HEK293 (cell line): ENCODE measurements around the gene SNRPD3.

Source experiments
- CTCF ChIA-PET: fragments of 350-600 bp; formaldehyde crosslinking; extraction: SDS; loops from one replicate; lab custom pipeline; 2021; ENCODE audit warnings: antibody characterized with exemption; lab: Yijun Ruan, JAX
- POLR2A ChIA-PET: fragments of 300-600 bp; formaldehyde crosslinking; extraction: SDS; loops from one replicate; lab custom pipeline; 2020; ENCODE audit warnings: antibody characterized with exemption, inconsistent platforms; lab: Yijun Ruan, JAX
- H3K27ac ChIP-seq: fragments of 200-500 bp; sonication (Bioruptor generic); 2 replicates; pipeline ENCODE4 v1.5.1; 2014; ENCODE audit warnings: low read depth, low read length, control low read depth, inconsistent platforms; ENCODE audit errors: extremely low read depth
- H3K36me3 ChIP-seq, 2 experiments: fragments of 200-500 bp in 1 of 2; sonication (Bioruptor generic) in 1 of 2; 1 replicate in 1 of 2; 2 replicates in 1 of 2; pipeline ENCODE4 v1.5.1; 2014 to 2017; ENCODE audit warnings: inconsistent platforms in 2 of 2, low read length in 2 of 2; ENCODE audit not compliant: control insufficient read depth in 2 of 2, insufficient read depth in 1 of 2
- H3K4me1 ChIP-seq: fragments of 200-500 bp; sonication (Bioruptor generic); 2 replicates; pipeline ENCODE4 v1.5.1; 2014; ENCODE audit warnings: mild to moderate bottlenecking, low read length, inconsistent platforms; ENCODE audit not compliant: control insufficient read depth, insufficient read depth
- H3K4me3 ChIP-seq: 2 replicates; pipeline ENCODE4 v1.5.1; 2011; ENCODE audit warnings: low read depth, mild to moderate bottlenecking, control low read depth, low read length, moderate library complexity
- H3K9me3 ChIP-seq: fragments of 200-500 bp; sonication (Bioruptor generic); 2 replicates; pipeline ENCODE4 v1.5.1; 2014; ENCODE audit warnings: low read depth, low read length, inconsistent platforms; ENCODE audit not compliant: control insufficient read depth, insufficient read depth
- BCL11A ChIP-seq: fragments of 450-650 bp; formaldehyde crosslinking; IDR thresholded peaks from 2 replicates; pipeline ENCODE4 v1.5.1; 2016; ENCODE audit warnings: low read depth, missing biosample characterization, missing genetic modification characterization
- BCL11B ChIP-seq: fragments of 450-650 bp; formaldehyde crosslinking; IDR thresholded peaks from 2 replicates; pipeline ENCODE4 v1.5.1; 2016; ENCODE audit warnings: low read depth, missing biosample characterization, missing genetic modification characterization
- GLIS2 ChIP-seq: fragments of 450-650 bp; formaldehyde crosslinking; IDR thresholded peaks from 2 replicates; pipeline ENCODE4 v1.5.1; 2016; ENCODE audit warnings: missing biosample characterization, missing genetic modification characterization
- SCRT2 ChIP-seq: fragments of 450-650 bp; formaldehyde crosslinking; IDR thresholded peaks from 2 replicates; pipeline ENCODE4 v1.5.1; 2016; ENCODE audit warnings: missing biosample characterization, missing genetic modification characterization
- SP3 ChIP-seq: fragments of 450-650 bp; formaldehyde crosslinking; IDR thresholded peaks from 2 replicates; pipeline ENCODE4 v1.5.1; 2016; ENCODE audit warnings: missing biosample characterization, missing genetic modification characterization
- SP7 ChIP-seq: fragments of 450-650 bp; formaldehyde crosslinking; IDR thresholded peaks from 2 replicates; pipeline ENCODE4 v1.5.1; 2016; ENCODE audit warnings: missing biosample characterization, missing genetic modification characterization
- TRIM28 ChIP-seq: IDR thresholded peaks from 2 replicates; pipeline ENCODE4 v1.6.1; 2011; ENCODE audit warnings: low read length, control low read depth, borderline replicate concordance
- YY1 ChIP-seq: fragments of 450-650 bp; formaldehyde crosslinking; IDR thresholded peaks from 2 replicates; pipeline ENCODE4 v1.5.1; 2018; ENCODE audit warnings: missing biosample characterization, missing genetic modification characterization
- YY2 ChIP-seq: fragments of 450-650 bp; formaldehyde crosslinking; IDR thresholded peaks from 2 replicates; pipeline ENCODE4 v1.5.1; 2016; ENCODE audit warnings: missing biosample characterization, missing genetic modification characterization
- ZBTB17 ChIP-seq: fragments of 450-650 bp; formaldehyde crosslinking; IDR thresholded peaks from 2 replicates; pipeline ENCODE4 v1.5.1; 2016; ENCODE audit warnings: missing biosample characterization, missing genetic modification characterization
- ZBTB7A ChIP-seq: fragments of 450-650 bp; formaldehyde crosslinking; IDR thresholded peaks from 2 replicates; pipeline ENCODE4 v1.5.1; 2016; ENCODE audit warnings: low read depth, missing biosample characterization, missing genetic modification characterization
- ZEB2 ChIP-seq: fragments of 450-650 bp; formaldehyde crosslinking; IDR thresholded peaks from 2 replicates; pipeline ENCODE4 v1.5.1; 2016; ENCODE audit warnings: missing biosample characterization, missing genetic modification characterization
- ZFP41 ChIP-seq: fragments of 450-650 bp; formaldehyde crosslinking; IDR thresholded peaks from 2 replicates; pipeline ENCODE4 v1.5.1; 2016; ENCODE audit warnings: missing biosample characterization, missing genetic modification characterization, borderline replicate concordance
- ZNF140 ChIP-seq: fragments of 450-650 bp; formaldehyde crosslinking; IDR thresholded peaks from 2 replicates; pipeline ENCODE4 v1.5.1; 2016; ENCODE audit warnings: missing biosample characterization, missing genetic modification characterization
- ZNF184 ChIP-seq: fragments of 450-650 bp; IDR thresholded peaks from 2 replicates; pipeline ENCODE4 v1.5.1; 2018; ENCODE audit warnings: missing biosample characterization, mild to moderate bottlenecking, missing genetic modification characterization
- ZNF354C ChIP-seq: fragments of 450-650 bp; formaldehyde crosslinking; IDR thresholded peaks from 2 replicates; pipeline ENCODE4 v1.5.1; 2016; ENCODE audit warnings: missing biosample characterization, missing genetic modification characterization, low read depth, borderline replicate concordance
- ZNF416 ChIP-seq: fragments of 450-650 bp; formaldehyde crosslinking; IDR thresholded peaks from 2 replicates; pipeline ENCODE4 v1.5.1; 2016; ENCODE audit warnings: missing biosample characterization, missing genetic modification characterization
- ZNF423 ChIP-seq: fragments of 450-650 bp; formaldehyde crosslinking; IDR thresholded peaks from 2 replicates; pipeline ENCODE4 v1.5.1; 2016; ENCODE audit warnings: missing biosample characterization, missing genetic modification characterization
- ZNF501 ChIP-seq: fragments of 450-650 bp; formaldehyde crosslinking; IDR thresholded peaks from 2 replicates; pipeline ENCODE4 v1.5.1; 2016; ENCODE audit warnings: missing biosample characterization, missing genetic modification characterization
- ZNF549 ChIP-seq: fragments of 450-650 bp; IDR thresholded peaks from 2 replicates; pipeline ENCODE4 v1.5.1; 2018; ENCODE audit warnings: missing biosample characterization, missing genetic modification characterization, mild to moderate bottlenecking, inconsistent platforms, moderate library complexity
- ZNF555 ChIP-seq: fragments of 450-650 bp; formaldehyde crosslinking; conservative IDR thresholded peaks from 2 replicates; pipeline ENCODE4 v1.5.1; 2017; ENCODE audit warnings: missing biosample characterization, mild to moderate bottlenecking, missing genetic modification characterization, inconsistent platforms
- ZNF596 ChIP-seq: fragments of 450-650 bp; IDR thresholded peaks from 2 replicates; pipeline ENCODE4 v1.5.0; 2018; ENCODE audit warnings: missing biosample characterization, mild to moderate bottlenecking, missing genetic modification characterization, moderate library complexity
- ZNF600 ChIP-seq: fragments of 450-650 bp; formaldehyde crosslinking; IDR thresholded peaks from 2 replicates; pipeline ENCODE4 v1.5.1; 2016; ENCODE audit warnings: missing biosample characterization, missing genetic modification characterization
- ZNF654 ChIP-seq: fragments of 450-650 bp; formaldehyde crosslinking; IDR thresholded peaks from 2 replicates; pipeline ENCODE4 v1.5.1; 2016; ENCODE audit warnings: low read depth, missing biosample characterization, missing genetic modification characterization
- TF ChIP-seq, protein P1 (sequence below): fragments of 450-650 bp; formaldehyde crosslinking; IDR thresholded peaks from 2 replicates; pipeline ENCODE4 v1.5.1; 2016; ENCODE audit warnings: missing biosample characterization, missing genetic modification characterization
- TF ChIP-seq, protein P2 (sequence below): fragments of 450-650 bp; formaldehyde crosslinking; IDR thresholded peaks from 2 replicates; pipeline ENCODE4 v1.5.1; 2016; ENCODE audit warnings: missing biosample characterization, missing genetic modification characterization
- TF ChIP-seq, protein P3 (sequence below): fragments of 450-650 bp; formaldehyde crosslinking; IDR thresholded peaks from 2 replicates; pipeline ENCODE4 v1.5.1; 2016; ENCODE audit warnings: missing biosample characterization, missing genetic modification characterization
- TF ChIP-seq, protein P4 (sequence below): fragments of 450-650 bp; formaldehyde crosslinking; IDR thresholded peaks from 2 replicates; pipeline ENCODE4 v1.5.1; 2016; ENCODE audit warnings: missing biosample characterization, missing genetic modification characterization
- TF ChIP-seq, protein P5 (sequence below): fragments of 450-650 bp; formaldehyde crosslinking; optimal IDR thresholded peaks from 2 replicates; pipeline ENCODE3; 2016; ENCODE audit warnings: missing biosample characterization, mild to moderate bottlenecking, missing genetic modification characterization

SNRPD3 gene

DNA sequence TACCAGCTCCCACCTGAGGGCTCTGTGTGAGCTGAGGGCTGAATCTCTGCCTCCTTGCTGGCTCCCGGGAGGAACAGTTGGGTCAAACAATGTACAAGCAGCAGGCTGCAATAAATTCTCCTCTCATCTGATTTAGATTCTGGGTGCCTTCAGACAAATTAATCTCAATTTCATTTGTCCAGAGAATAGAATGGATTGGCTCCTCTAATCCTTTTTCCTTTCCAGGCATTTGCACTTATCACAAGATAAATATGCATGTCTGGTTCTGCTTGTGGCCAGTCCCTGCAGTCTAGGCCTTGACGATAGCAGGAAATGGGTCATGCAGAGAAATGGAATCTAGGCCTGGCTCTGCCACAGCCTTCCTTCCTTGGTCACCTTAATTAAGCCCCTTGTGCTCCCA, 31.9 kb upstream of the SNRPD3 start:
- TF ChIP-seq ZNF140 (tag by site-specific recombination) (no peak), ZBTB17 (tag by site-specific recombination) (no peak), ZNF555 (no peak), ZNF600 (no peak), ZNF354C (tag by site-specific recombination) (no peak), ZNF501 (tag by site-specific recombination) (no peak), YY2 (no peak), ZNF184 (tag by site-specific recombination) (no peak), ZNF596 (no peak), BCL11B (tag by site-specific recombination) (no peak), ZFP41 (tag by site-specific recombination) (no peak), YY1 (tag by site-specific recombination) (no peak), ZNF549 (tag by site-specific recombination) (no peak)
- TF ChIP-seq, protein P1, sequence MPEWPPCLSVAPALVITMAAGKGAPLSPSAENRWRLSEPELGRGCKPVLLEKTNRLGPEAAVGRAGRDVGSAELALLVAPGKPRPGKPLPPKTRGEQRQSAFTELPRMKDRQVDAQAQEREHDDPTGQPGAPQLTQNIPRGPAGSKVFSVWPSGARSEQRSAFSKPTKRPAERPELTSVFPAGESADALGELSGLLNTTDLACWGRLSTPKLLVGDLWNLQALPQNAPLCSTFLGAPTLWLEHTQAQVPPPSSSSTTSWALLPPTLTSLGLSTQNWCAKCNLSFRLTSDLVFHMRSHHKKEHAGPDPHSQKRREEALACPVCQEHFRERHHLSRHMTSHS (tag by site-specific recombination): no peak
- TF ChIP-seq, all 188 proteins: peak for 0

DNA sequence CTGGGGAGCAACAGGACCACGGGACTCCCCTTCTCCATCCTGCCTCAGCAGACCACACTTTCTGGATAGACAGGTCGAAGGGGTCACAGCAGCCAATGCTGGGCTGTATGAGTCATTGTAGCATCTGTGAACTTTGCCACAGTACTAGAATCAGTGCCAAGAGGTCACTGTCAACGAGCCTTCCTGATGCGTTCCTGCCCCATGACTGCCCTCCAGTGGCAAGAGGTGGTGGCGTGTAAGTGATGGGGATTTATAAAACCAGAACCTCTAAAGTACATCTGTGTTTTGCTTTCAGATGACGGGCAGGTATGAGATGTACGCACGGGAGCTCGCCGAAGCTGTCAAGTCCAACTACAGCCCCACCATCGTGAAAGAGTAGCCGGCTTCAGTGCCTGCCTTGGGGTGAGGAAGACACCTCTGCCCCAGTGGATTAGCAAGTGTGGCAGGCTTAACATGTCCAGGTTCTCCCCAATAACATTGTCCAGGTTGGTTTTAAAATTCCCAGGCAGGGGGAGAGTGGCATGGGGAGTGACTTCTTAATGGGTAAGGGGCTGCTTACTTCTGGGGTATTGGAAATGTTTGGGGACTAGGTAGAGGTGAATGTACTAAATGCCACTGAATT, 30.3 kb upstream of the SNRPD3 start:
- Histone ChIP-seq H3K4me3 (no peak overlapping the region), H3K27ac (no peak overlapping the region), H3K9me3 (no peaks in the 10 kb centered on the region), H3K36me3 (no peaks in the 10 kb centered on the region), H3K4me1 (peaks cover 2% of the 10 kb centered on the region; the same call in 1 of the 2 replicates)
- ChIA-PET POLR2A (no interaction called here), CTCF (interaction anchor here (0.6 to 3.3 kb wide), 22 partner anchors 9 to 955 kb away, joined by 3 to 13 read pairs (median 4); partner anchors contain the start of gene SPECC1L)
- TF ChIP-seq, protein P2, sequence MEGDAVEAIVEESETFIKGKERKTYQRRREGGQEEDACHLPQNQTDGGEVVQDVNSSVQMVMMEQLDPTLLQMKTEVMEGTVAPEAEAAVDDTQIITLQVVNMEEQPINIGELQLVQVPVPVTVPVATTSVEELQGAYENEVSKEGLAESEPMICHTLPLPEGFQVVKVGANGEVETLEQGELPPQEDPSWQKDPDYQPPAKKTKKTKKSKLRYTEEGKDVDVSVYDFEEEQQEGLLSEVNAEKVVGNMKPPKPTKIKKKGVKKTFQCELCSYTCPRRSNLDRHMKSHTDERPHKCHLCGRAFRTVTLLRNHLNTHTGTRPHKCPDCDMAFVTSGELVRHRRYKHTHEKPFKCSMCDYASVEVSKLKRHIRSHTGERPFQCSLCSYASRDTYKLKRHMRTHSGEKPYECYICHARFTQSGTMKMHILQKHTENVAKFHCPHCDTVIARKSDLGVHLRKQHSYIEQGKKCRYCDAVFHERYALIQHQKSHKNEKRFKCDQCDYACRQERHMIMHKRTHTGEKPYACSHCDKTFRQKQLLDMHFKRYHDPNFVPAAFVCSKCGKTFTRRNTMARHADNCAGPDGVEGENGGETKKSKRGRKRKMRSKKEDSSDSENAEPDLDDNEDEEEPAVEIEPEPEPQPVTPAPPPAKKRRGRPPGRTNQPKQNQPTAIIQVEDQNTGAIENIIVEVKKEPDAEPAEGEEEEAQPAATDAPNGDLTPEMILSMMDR: peak; percentile 73
- peak; percentile 44; the same call in 1 of the 2 replicates for TF ChIP-seq BCL11A (tag by site-specific recombination)
- TF ChIP-seq, protein P3, sequence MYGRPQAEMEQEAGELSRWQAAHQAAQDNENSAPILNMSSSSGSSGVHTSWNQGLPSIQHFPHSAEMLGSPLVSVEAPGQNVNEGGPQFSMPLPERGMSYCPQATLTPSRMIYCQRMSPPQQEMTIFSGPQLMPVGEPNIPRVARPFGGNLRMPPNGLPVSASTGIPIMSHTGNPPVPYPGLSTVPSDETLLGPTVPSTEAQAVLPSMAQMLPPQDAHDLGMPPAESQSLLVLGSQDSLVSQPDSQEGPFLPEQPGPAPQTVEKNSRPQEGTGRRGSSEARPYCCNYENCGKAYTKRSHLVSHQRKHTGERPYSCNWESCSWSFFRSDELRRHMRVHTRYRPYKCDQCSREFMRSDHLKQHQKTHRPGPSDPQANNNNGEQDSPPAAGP (tag by site-specific recombination): peak; percentile 63; the same call in 1 of the 2 replicates
- peak; percentile 49 for TF ChIP-seq SP7
- TF ChIP-seq ZNF654: peak; percentile 89
- no peak for TF ChIP-seq ZNF423
- TF ChIP-seq, protein P4, sequence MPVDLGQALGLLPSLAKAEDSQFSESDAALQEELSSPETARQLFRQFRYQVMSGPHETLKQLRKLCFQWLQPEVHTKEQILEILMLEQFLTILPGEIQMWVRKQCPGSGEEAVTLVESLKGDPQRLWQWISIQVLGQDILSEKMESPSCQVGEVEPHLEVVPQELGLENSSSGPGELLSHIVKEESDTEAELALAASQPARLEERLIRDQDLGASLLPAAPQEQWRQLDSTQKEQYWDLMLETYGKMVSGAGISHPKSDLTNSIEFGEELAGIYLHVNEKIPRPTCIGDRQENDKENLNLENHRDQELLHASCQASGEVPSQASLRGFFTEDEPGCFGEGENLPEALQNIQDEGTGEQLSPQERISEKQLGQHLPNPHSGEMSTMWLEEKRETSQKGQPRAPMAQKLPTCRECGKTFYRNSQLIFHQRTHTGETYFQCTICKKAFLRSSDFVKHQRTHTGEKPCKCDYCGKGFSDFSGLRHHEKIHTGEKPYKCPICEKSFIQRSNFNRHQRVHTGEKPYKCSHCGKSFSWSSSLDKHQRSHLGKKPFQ (tag by site-specific recombination): no peak
- TF ChIP-seq, protein P5, sequence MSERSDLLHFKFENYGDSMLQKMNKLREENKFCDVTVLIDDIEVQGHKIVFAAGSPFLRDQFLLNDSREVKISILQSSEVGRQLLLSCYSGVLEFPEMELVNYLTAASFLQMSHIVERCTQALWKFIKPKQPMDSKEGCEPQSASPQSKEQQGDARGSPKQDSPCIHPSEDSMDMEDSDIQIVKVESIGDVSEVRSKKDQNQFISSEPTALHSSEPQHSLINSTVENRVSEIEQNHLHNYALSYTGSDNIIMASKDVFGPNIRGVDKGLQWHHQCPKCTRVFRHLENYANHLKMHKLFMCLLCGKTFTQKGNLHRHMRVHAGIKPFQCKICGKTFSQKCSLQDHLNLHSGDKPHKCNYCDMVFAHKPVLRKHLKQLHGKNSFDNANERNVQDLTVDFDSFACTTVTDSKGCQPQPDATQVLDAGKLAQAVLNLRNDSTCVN (tag by site-specific recombination): peak; percentile 7
- 0 out of 2 replicates have a peak, but pooled peaks have one; percentile 34 for TF ChIP-seq SCRT2
- TF ChIP-seq ZEB2 (tag by site-specific recombination): peak; percentile 37; the same call in 1 of the 2 replicates
- TF ChIP-seq ZNF416 (tag by site-specific recombination): no peak
- TF ChIP-seq ZBTB7A: no peak
- TF ChIP-seq BCL11B (tag by site-specific recombination): peak; percentile 54; the same call in 1 of the 2 replicates
- TF ChIP-seq GLIS2 (tag by site-specific recombination): no peak
- no peak for TF ChIP-seq TRIM28
- TF ChIP-seq SP3: no peak

More for the DNA sequence above, 31.9 kb upstream of the SNRPD3 start:
- CTCF ChIA-PET: interaction anchor here (0.5 to 4.6 kb wide), 11 partner anchors 11 to 480 kb away, joined by 3 to 46 read pairs (median 3); no protein-coding TSS in a partner anchor
- no peak overlapping the region for H3K4me3 ChIP-seq
- no peaks in the 10 kb centered on the region for H3K9me3 ChIP-seq
- H3K27ac ChIP-seq: no peak overlapping the region
- POLR2A ChIA-PET: interaction anchor here (1.0 kb wide), 1 partner anchor 253 kb away, joined by 3 read pairs; the partner anchor contains the start of gene SPECC1L
- peaks cover 2% of the 10 kb centered on the region; the same call in 1 of the 2 replicates for H3K4me1 ChIP-seq
- no peaks in the 10 kb centered on the region for H3K36me3 ChIP-seq
